Measurements from ENCODE around the gene RBM26.

- TF ChIP-seq POLR2A (IDR thresholded peaks at IDR 0.05), result no peak
- no peak for TF ChIP-seq CTCF (IDR thresholded peaks at IDR 0.05)
Observed at GRCh38 chr13:79317856-79318255, 88.2 kb downstream of the RBM26 start.

Measured in esophagus squamous epithelium (tissue), 4 donors.